Ishikawa (cell line): ENCODE results near the gene SBK1.

Source experiments
- EP300 ChIP-seq: IDR thresholded peaks from 2 replicates; pipeline ENCODE4 v1.6.1; 2012; ENCODE audit warnings: borderline replicate concordance
- RAD21 ChIP-seq: IDR thresholded peaks from 2 replicates; pipeline ENCODE4 v1.6.1; 2012; ENCODE audit warnings: low read depth
- TAF1 ChIP-seq: IDR thresholded peaks from 2 replicates; pipeline ENCODE4 v1.6.1; 2012; ENCODE audit warnings: low read depth, mild to moderate bottlenecking
- TCF12 ChIP-seq: IDR thresholded peaks from 2 replicates; pipeline ENCODE4 v1.6.1; 2012; ENCODE audit warnings: low read depth
- TEAD4 ChIP-seq: IDR thresholded peaks from 2 replicates; pipeline ENCODE4 v1.6.1; 2012
- YY1 ChIP-seq: IDR thresholded peaks from 2 replicates; pipeline ENCODE4 v1.6.1; 2012; ENCODE audit warnings: low read depth

GRCh38 chr16:28311413-28311812 is 19.1 kb downstream of the SBK1 start:
- TF ChIP-seq YY1 (no peak), EP300 (no peak), RAD21 (no peak), TAF1 (no peak), TCF12 (no peak), TEAD4 (no peak)
